Activated CD8-positive, alpha-beta memory T cell treated with anti-CD3 and anti-CD28 coated beads, Interleukin-2, amount 50 U/mL, for 24 hours (primary cell): Measurements from ENCODE around the gene ADGRL2.

Experiments used
- DNase-seq: peaks from one replicate; pipeline ENCODE4 v3.0.0-alpha.2; 2020; ENCODE audit errors: extremely low read depth

The ADGRL2 gene

GRCh38 chr1:81907575-81907974 lies 106.8 kb downstream of the ADGRL2 start:
- no peak for DNase-seq

- no peak for DNase-seq
These were observed 111.6 kb downstream of the ADGRL2 start for GRCh38 chr1:81912383-81912782.

- DNase-seq = no peak
These were observed 115.2 kb downstream of the ADGRL2 start for GRCh38 chr1:81915937-81916336.

GRCh38 chr1:81920245-81920740 lies 119.6 kb downstream of the ADGRL2 start:
- no peak for DNase-seq

GRCh38 chr1:81920886-81921285 lies 120.2 kb downstream of the ADGRL2 start:
- DNase-seq = no peak

- DNase-seq = no peak
These were observed 120.6 kb downstream of the ADGRL2 start for GRCh38 chr1:81921344-81921743.

- no peak for DNase-seq
These were observed 121.2 kb downstream of the ADGRL2 start for GRCh38 chr1:81921851-81922462.

GRCh38 chr1:81922955-81923354 lies 122.2 kb downstream of the ADGRL2 start:
- DNase-seq = no peak

GRCh38 chr1:81929106-81929505 lies 128.4 kb downstream of the ADGRL2 start:
- DNase-seq = no peak

GRCh38 chr1:81936853-81937252 lies 136.1 kb downstream of the ADGRL2 start:
- DNase-seq = no peak

- DNase-seq = no peak
These were observed 137.2 kb downstream of the ADGRL2 start for GRCh38 chr1:81937791-81938450.

GRCh38 chr1:81948495-81948894 lies 147.8 kb downstream of the ADGRL2 start:
- DNase-seq = no peak

- no peak for DNase-seq
These were observed 148.7 kb downstream of the ADGRL2 start for GRCh38 chr1:81949421-81949820.

GRCh38 chr1:81950037-81950436 lies 149.3 kb downstream of the ADGRL2 start:
- no peak for DNase-seq

GRCh38 chr1:81950591-81951244 lies 150.0 kb downstream of the ADGRL2 start:
- no peak for DNase-seq

GRCh38 chr1:81954534-81955020 lies 153.8 kb downstream of the ADGRL2 start:
- no peak for DNase-seq

GRCh38 chr1:81967951-81968350 lies 167.2 kb downstream of the ADGRL2 start:
- DNase-seq = no peak

GRCh38 chr1:81970416-81970815 lies 169.7 kb downstream of the ADGRL2 start:
- DNase-seq = no peak

- DNase-seq = no peak
These were observed 173.6 kb downstream of the ADGRL2 start for GRCh38 chr1:81974222-81974841.

- no peak for DNase-seq
These were observed 174.3 kb downstream of the ADGRL2 start for GRCh38 chr1:81974883-81975555.

- no peak for DNase-seq
These were observed 175.8 kb downstream of the ADGRL2 start for GRCh38 chr1:81976539-81976938.

GRCh38 chr1:81978945-81979344 lies 178.2 kb downstream of the ADGRL2 start:
- no peak for DNase-seq
